Stimulated activated CD8-positive, alpha-beta memory T cell treated with anti-CD3 and anti-CD28 coated beads, Interleukin-7, amount 100 ng/mL, for 24 hours (primary cell): ENCODE results near the gene ACSF3.

Source experiments
- DNase-seq: peaks from one replicate; pipeline ENCODE4 v3.0.0-alpha.2; 2020; ENCODE audit warnings: low read depth

Gene ACSF3

DNA sequence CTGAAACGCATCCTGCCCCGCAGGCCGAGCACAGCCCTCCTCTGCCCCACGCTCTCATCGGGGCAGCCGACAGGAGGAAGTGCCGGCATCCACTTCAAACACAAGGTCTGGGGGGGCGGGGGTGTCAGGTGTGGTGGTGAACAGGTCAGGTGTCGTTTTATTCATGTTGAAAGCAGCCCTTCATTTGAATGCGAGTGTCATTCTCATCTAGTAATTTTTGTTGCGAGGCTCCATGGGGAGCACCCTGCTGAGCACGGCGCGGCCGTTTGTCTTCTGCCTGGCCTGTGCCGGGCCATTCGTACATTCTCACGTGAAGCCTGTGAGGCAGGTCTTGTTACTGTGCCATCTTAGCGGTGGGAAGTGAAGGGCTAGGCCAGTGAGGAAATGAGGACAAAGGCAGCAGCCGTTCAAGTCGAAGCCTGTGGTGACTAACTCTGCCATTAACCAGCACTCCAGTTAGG lies 1.9 kb downstream of the ACSF3 start:
- DNase-seq = no peak

DNA sequence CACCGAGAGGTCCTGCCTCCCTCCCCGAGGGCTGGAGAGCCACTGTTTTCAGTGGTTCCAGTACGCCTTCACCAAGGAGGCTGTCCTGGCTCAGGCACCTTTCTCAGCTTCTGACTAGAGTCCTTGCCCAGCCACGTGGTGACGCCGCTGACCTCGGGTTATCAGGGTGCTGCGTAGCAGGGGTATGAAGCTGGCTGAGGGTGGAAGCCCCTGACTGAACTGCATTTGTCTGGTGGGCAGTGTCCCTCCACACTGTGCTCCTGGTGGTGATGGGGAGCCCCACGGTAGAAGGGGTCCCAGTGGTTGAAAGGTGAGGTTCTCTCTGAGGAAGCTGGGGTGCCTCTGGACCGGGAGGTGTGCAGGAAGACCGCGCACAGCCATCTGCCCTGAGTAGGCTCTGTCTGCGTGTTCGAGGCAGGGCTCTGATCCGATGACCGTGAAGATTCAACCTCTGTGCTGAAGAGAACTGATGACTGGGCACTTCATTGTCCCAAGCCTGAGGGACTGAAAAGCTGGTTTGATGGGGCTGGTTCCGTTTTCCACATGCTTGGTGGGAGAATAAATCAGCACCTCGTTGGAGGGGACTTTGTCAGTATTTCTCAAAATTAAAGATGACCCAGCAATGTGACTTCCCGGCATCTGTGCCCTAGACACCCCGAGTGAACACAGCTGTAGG lies 2.5 kb downstream of the ACSF3 start:
- DNase-seq = no peak

DNA sequence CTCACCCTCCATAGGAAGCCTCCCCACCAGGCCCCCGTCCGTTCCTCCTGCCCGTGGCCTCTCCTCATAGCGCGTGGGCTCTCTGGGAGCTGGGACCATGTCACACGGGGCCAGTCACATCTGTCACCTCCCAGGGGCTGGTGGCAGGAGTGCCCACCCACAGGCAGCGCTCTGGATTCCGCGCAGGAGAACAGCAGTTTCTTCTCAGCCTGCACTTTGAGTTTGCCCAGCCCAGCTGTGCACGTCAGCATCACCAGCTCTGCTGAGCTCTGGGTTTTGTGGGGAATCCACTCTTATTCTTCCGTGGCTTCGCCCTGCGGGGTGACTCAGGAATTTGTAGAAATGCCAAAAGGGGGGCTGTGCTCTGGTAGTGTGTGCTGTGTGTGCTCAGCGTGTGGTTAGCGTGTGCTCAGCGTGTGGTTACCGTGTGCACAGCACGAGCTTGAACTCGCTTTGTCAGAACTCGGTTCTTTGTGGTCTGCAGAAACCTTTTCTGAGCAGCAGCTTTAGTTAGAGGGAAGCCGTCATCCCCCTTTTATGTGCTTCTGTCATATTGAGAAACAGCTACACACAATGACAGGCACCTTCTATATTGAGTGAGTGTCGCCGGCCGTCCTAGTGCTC lies 3.2 kb downstream of the ACSF3 start:
- DNase-seq = peak; percentile 21

DNA sequence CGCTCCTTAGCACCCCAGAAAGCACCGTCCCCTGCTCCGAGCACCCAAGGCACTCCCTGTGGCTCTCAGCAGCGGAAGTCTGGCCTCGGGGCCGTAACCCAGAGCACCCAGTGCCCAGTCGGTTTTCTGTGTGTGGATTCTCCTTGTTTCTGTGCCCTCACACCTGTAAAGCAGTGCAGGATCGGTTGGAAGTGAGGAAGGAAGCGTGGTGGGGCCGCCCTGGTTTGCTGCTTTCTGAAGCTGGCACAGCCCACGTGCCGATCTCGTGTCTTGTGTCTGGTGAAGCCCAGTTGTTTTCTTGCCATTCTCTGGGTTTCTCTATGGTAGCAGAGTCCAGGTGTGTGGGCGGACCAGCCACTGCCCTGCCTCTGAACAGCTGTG lies 3.7 kb downstream of the ACSF3 start:
- DNase-seq = no peak

DNA sequence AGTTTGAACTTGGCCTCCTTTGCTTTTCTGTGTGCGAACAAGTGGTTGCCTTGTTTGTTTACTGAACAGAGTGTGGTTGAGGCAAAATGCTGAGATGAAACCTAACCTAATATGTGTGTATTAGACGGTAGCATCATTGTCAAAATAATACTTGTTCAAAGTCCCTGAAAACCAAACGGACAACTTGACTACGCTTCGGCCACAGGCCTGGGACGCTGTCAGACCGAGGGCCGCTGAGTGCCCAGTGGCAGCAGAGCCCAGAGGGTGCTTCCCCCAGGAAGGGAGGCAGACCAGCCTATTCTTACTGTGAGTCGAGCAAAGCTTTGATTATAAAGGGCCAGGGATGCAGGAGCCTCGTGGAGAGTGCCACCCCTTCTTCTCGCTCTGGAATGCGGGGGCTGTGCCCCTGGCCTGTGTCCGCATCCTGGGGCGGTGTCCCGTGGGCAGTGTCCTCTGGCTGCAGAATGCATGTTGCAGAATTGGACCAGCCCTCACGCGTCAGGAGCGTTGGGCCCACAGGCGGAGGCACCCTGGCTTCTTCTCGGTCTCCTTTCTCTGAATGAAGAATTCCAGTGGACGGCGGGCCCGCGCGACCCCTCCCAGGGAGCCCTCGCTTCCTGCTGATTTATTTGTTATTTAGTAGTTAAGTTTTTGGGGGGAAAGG lies 5.2 kb downstream of the ACSF3 start:
- DNase-seq = no peak

DNA sequence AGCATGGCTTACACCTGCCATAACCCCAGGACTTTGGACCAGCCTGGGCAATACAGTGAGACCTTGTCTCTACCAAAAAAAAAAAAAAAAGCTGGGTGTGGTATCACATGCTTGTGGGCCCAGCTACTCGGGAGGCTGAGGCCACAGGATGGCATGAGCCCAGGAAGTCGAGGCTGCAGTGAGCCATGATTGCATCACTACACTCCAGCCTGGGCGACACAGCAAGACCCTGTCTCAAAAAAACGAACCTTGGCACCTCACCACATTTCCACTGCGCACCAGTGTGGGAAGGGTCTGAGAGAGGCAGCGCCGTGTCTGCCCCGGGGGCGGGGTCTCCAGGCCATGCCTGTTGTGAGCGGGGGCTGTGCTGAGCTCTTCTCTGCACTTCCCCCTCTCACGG lies 6.3 kb downstream of the ACSF3 start:
- DNase-seq = no peak

DNA sequence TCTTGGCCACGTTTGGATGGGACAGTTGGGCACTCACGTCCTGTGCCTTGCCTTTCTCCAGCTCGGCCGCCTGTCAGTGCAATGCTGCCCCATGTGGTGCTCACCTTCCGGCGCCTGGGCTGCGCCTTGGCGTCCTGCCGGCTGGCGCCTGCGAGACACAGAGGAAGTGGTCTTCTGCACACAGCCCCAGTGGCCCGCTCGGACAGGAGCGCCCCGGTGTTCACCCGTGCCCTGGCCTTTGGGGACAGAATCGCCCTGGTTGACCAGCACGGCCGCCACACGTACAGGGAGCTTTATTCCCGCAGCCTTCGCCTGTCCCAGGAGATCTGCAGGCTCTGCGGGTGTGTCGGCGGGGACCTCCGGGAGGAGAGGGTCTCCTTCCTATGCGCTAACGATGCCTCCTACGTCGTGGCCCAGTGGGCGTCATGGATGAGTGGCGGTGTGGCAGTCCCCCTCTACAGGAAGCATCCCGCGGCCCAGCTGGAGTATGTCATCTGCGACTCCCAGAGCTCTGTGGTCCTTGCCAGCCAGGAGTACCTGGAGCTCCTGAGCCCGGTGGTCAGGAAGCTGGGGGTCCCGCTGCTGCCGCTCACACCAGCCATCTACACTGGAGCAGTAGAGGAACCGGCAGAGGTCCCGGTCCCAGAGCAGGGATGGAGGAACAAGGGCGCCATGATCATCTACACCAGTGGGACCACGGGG lies 7.1 kb downstream of the ACSF3 start:
- DNase-seq = no peak

DNA sequence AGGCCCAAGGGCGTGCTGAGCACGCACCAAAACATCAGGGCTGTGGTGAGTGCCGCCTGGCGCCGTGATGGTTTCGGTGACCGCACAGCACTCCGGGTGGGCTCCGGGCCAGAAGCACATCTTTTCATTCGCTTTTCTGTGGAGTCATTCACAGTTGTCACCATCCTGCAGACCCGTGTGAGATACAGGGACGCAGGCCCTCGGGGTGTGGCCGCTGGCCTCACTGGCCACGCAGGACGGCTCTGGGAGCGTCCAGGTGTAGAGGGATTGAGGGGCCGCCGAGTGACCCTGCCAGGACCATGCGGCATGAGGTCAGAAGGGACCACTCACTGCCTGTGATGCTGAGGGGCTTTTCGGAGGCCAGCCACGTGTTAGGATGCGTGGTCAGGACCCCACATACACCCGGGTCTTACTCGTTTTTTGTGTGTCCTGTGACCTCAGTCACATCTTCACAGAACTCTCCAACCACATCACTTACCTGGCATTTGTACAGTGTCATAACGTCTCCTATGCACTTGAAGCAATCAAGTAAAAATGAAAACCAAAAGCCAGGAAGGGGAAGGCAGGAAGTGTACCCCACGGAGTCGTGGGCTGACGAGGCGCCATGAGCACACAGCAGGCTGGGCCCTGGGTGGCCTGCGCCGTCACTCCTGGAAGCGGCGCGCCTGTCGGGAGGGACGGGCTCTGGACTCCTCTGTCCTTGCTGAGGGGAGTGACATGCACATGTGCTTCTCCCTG lies 7.8 kb downstream of the ACSF3 start:
- no peak for DNase-seq

DNA sequence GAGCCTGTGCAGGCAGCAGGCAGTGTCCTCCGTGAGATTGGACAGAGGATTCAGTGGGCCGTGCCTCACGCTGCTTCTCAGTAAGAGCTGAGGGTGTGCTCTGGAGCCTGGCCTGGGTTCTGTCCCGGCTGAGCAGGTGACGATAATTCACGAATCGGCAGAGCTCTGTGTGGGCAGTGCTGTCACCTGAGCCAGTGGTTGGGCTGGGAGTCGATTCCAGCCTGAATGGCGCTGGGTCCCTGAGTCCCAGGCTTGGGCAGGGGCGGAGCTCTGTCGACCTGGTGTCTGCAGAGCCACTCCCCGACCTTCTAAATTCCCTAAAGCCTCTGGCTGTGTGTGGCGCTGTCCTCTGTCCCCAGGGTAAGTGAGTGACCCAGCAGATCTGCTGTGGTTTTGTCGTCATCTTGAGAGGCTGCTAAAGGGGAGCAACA lies 8.4 kb downstream of the ACSF3 start:
- no peak for DNase-seq

DNA sequence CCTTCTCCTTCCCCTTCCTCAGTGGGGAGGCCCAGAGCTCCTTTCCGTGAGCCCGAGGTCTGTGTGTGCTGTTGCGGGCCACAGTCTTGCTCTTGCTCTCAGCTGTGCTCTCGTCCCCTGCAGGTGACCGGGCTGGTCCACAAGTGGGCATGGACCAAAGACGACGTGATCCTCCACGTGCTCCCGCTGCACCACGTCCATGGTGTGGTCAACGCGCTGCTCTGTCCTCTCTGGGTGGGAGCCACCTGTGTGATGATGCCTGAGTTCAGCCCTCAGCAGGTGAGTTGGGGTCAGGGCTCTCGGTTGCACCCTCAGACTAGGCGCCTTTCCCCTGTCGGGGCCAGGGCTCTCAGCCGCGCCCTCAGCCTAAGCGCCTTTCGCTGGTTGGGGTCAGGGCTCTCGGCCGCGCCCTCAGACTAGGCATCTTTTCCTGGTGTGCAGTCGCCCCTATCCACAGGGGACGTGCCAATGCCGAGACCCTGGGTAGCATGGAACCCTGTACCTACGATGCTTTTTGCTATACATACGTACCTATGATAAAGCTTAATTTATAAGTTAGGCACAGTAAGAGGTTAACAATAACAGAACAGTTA lies 8.9 kb downstream of the ACSF3 start:
- no peak for DNase-seq

DNA sequence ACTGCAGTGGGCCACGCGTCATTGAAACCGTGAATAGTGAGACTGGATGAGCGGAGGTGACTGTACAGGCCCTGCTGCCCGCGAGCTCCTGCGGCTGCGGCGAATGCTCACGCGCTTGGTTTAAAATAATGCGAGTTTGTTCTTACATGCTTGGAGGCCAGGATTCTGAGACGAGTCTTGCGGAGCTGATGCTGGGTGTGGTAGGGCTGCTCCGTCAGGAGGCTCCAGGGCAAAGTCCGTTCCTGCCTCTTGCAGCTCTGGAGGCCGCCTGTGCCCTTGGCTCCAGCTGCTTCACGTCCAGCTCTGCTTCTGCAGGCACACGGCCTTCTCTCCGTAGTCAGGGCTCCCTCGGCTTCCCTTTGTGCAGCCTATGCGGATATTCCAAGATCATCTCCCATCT lies 9.5 kb downstream of the ACSF3 start:
- no peak for DNase-seq

DNA sequence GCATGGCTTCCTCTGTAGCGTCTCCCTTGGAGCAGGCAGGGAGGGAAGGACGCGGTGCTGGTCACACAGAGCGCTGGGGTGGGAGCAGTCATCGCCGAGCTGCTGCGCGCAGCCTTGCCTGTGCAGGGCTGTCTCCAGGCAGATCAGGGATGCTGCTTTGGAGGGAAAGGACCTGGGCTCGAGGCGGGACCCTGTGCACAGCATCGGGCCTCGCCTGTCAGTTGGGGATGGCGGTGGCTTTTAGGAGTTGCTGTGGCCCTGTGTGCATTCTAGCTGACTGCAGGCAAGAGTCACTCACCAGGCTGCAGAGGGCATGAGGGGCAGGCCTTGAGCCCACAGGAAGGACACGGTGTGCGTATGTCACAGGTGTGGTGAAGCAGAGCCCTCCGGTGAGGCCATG lies 10.1 kb downstream of the ACSF3 start:
- no peak for DNase-seq

DNA sequence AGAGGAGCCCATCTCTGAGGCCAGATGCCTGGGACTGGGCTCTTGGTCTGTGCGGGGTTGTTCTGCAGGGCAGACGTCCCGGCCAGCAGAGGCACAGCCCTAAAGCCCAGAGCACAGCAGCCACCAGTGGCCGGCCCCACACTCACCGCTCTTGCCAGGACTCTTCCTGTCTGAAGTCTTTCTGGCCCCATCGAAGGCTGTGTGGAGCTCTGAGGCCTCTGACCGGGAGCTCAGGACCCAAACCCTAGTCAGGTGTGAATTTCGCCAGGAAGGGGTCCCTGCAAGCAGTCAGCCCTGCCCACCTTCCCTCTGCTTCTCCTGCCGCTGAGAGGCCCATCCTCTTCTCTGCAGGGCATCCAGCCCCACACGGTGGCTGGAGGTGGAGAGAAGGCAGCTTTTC lies 10.7 kb downstream of the ACSF3 start:
- DNase-seq = no peak

DNA sequence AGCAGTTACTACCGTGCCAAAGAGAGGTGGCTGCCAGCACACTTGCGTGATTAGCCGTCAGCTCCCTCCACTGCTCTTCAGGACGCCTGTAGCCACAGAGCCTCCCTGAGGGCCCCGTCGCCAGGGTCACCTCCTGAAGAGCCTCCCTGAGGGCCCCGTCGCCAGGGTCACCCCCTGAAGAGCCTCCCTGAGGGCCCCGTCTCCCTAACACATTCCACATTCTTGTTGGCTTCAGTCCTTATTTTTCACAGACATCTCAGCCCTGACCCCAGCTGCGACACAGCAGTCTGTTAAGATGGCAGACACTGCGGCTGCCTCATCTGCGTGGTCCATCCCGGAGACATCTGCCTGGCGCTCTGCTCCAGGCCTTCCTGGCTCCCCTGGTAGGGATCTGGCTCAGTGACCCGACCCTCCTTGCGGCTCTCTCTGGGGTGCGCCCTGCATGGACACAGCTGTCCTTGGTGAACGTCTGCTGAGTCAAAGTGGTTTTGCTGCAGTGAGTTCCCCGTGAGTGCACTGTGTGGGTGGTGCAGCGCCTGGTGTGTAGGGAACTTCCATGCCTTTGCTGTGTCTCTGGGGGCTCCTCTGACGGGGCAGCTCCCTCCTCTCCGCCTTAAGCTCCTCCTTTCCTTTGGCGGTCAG lies 11.4 kb downstream of the ACSF3 start:
- no peak for DNase-seq

DNA sequence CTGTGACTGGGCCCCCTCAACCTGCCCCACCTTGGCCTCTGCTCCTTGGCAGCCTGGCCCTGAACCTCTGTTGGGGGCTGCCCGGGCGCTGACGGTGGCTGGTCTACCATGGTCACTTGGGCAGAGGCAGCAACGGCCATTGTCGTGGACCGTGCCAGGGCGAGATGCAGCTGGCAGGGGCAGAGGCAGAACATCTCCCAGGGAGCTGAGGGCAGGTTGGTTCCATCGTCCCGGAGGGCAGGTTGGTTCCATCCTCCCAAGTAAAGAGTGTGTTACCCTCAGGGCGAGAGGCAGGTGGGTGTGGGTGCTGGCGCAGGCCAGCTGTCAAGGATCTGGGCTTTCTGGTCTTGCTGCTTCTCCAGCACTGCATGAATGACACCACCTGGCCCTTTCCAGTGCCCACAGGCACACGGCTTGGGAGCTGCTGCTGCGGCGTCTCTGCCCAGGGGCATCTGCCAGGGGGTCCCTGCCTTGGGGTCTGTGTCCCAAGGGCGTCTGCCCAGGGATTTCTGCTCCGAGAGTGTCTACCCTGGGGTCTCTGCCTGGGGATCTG lies 12.0 kb downstream of the ACSF3 start:
- DNase-seq = no peak

DNA sequence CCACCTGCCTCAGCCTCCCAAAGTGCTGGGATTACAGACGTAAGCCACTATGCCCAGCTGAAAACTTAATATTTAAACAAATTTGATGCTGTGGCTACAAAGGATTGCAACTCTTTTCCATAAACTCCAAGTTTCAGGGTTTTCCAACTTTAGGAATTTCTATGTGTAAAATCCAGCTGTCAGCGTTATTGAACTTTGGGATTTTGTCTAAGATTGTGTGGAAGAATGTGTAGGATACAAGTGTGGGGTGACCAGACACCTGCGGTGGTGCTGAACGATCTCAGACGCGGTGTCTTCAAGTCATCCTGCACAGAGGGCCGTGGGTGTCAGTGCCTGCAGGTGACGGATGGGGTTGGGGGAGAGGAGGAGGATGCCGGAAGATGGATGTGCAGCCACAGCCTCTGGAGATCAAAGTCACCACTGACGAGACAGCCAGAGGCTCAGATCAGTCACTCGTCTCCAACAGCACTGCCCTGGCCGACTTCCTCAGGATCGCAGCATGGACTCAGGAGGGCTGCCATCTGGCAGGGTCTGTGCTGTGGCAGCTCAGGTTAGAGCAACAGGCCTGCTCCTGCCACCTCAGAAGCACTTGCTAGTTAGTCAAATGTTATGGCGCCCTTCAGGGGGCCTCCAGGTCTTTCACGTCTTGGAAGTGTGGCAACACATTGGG lies 13.0 kb downstream of the ACSF3 start:
- DNase-seq = no peak

DNA sequence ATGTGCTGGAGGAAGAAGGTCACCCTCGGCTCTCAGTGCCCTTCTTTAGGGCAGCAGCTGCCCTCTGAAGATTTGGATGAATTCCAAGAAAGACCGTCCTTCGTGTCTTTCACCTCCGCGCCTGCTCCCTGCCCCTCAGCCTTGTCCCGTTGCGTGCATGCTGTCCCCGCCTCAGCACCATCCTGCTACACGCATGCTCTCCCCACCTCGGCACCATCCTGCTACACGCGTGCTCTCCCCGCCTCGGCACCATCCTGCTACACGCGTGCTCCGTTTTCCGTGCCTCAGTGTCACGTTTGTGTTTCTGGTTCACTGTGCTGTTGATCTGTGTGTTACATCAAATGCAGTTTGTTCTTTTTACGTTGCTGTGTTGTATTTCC lies 13.5 kb downstream of the ACSF3 start:
- no peak for DNase-seq

DNA sequence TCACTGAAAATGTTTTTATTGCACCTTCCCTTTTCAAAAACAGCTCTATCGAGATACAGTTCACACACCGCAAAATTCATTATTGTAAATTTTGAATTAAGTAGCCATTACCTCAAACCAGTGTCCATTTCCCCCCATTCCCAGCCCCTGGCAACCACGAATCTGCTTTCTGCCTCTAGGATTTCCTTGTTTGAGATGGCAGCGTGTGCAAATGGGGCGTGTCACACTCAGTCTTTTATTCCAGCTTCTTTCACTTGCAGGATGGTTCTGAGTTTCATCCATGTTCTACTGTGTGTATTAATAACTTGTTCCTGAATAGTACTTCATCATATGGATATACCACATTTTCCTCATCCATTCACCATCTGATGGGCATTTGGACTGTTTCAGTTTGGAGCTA lies 14.8 kb downstream of the ACSF3 start:
- DNase-seq = no peak

DNA sequence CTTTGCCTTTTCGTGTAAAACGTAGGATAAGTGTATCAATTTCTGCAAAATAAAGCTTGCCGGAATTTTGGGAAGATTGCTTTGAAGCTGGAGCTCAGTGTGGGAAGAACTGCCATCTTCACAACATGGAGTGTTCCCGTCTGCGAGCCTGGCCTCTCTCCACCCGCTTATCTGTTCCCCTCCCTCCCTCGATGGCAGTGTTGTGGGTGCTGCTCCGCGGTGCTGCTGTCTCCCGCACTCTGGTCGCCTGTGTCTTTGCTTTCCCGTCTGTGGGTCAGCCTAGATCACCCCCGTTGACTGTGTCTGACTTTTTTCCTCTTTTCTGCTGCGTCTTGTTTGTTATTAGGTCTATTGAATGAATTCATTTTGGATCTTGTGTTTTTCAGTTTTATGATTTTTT lies 17.0 kb downstream of the ACSF3 start:
- DNase-seq = no peak

DNA sequence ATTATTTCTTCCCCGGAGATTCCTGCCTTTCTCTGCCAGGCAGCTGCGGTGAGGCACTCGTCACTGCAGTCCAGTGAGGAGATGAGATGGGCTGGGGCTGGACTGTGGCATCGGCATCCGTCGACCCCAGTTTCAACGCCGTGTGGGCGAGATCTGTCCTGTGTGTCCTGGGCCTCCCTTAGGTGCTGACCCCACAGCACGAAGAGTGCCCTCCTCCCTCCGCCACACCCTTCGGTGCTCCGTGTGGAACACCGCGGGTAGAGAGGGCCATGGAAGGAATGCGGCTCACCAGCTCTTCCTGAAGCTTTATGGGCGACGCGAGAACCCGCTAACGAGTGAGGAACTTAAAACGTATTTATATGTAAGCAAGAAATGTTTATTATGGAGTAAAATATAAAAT lies 17.6 kb downstream of the ACSF3 start:
- DNase-seq = no peak
